A673 (cell line): ENCODE results near the gene ERBB3.

ENCODE experiments used
- CTCF ChIP-seq: fragments of 300-800, 200-600 bp; sonication (generic); conservative IDR thresholded peaks from 2 replicates; pipeline ENCODE4 v1.5.1; 2017; ENCODE audit warnings: low read depth, mild to moderate bottlenecking, antibody characterized with exemption, low read length, moderate library complexity, mixed read lengths
- EZH2 ChIP-seq: fragments of 200-600 bp; sonication (generic); IDR thresholded peaks from 2 replicates; pipeline ENCODE4 v1.6.1; 2017; ENCODE audit warnings: borderline replicate concordance, low read depth, mild to moderate bottlenecking, mixed read lengths, antibody characterized with exemption, low read length; ENCODE audit not compliant: poor library complexity, severe bottlenecking

GRCh38 chr12:56120158-56120846 is 40.3 kb downstream of the ERBB3 start:
- TF ChIP-seq CTCF (no peak), EZH2 (no peak)
